Gastroesophageal sphincter (tissue), 3 donors: ENCODE measurements around the gene MRE11.

Experiments used
- EP300 ChIP-seq: sonication (generic); formaldehyde crosslinking; IDR thresholded peaks from one replicate; pipeline ENCODE4 v1.6.1; 2017; ENCODE audit warnings: antibody characterized with exemption, mild to moderate bottlenecking
- POLR2AphosphoS5 ChIP-seq: sonication (generic); formaldehyde crosslinking; IDR thresholded peaks from one replicate; pipeline ENCODE4 v1.6.1; 2017; ENCODE audit warnings: antibody characterized with exemption
- TF ChIP-seq, protein P1 (sequence below), 4 experiments: fragments of 200-600 bp in 2 of 4; fragments of 450-650 bp in 2 of 4; sonication (generic) in 1 of 4; IDR thresholded peaks; one replicate each; pipeline ENCODE4 v1.5.1; 2017 to 2019; ENCODE audit warnings: antibody characterized with exemption in 4 of 4, mild to moderate bottlenecking in 2 of 4, moderate library complexity in 2 of 4

DNA sequence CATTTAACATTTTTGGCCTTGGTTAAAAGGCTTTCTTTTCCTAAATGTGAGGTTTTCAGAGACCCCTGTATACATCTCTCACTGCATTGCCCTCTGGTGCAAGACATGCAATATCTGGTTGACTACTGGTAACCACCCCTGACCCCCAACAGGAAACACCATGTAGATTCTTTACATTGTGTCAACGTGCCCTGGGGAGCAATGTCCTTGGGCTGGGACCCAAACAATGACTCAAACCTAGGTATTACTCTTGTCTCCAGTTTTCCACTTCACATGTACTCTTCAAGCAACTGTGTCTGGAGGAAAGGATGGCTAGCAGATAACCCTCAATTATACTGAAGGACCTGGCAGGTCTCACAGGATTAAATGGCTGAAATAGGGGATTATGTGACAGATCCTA, 91.3 kb downstream of the MRE11 start:
- TF ChIP-seq, protein P1, sequence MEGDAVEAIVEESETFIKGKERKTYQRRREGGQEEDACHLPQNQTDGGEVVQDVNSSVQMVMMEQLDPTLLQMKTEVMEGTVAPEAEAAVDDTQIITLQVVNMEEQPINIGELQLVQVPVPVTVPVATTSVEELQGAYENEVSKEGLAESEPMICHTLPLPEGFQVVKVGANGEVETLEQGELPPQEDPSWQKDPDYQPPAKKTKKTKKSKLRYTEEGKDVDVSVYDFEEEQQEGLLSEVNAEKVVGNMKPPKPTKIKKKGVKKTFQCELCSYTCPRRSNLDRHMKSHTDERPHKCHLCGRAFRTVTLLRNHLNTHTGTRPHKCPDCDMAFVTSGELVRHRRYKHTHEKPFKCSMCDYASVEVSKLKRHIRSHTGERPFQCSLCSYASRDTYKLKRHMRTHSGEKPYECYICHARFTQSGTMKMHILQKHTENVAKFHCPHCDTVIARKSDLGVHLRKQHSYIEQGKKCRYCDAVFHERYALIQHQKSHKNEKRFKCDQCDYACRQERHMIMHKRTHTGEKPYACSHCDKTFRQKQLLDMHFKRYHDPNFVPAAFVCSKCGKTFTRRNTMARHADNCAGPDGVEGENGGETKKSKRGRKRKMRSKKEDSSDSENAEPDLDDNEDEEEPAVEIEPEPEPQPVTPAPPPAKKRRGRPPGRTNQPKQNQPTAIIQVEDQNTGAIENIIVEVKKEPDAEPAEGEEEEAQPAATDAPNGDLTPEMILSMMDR (IDR thresholded peaks at IDR 0.05), result no peak
- TF ChIP-seq POLR2AphosphoS5, result no peak
- no peak for TF ChIP-seq EP300
